ENCODE data around the gene LRRC28.
"Not testable (repeated sequence)": the region's sequence is repeated elsewhere in the genome, so short reads cannot be mapped to it uniquely, and the experiment has no call there.

Gene LRRC28

DNA sequence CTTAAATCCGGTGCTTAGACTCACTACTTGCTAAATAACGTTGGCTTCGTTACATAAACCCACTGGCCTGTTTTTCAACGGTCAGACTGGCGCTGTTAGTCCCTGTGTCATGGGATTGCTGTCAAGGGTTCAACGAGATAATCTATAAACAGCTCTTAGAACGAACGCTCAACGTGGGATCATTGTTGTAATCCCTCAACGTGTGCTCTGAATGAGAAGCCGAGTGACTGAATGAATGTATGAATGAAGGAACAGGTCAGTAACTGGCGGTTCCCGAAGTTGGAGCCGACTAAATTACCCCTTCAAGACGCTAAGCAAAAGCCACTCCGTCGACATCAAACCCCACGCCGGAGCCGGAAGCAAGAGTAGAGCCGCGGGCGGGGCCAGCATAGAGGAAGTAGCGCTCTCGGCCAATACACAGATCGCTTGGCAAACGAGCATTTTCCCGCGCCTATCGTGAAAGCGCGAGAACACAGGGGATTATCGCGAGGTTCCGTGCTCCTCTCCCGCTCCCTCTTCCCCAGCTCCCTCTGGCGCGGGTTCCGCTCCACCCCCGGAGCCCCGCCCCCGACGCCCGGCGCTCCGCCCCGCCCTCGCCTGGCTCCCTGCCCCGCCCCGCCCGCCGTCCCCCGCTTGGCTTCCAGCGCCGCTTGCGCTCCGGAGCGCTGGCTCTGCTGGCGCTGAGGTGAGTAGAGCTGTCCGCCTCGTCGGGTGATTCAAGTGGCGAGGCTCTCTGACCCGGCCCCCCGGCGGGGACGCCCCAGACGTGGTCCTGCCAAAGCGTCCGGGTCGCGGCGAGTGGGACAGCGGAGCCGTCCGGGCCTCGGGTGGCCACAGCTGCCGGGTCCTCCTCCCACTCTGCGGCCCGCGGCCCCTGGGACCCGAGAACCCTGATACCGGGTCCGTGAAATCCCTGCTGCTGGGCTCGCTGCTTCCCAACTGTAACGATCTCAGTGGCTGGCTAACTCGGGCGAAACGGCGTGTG is at the start of gene LRRC28:
Gene LRRC28, plus strand, starts transcription at position 625 of the 985 bp plus-strand sequence. CDS start 4,477 bp downstream, outside the sequence.
- peak; percentile 98 for DNase-seq (ENCODE audit: low spot score)

DNA sequence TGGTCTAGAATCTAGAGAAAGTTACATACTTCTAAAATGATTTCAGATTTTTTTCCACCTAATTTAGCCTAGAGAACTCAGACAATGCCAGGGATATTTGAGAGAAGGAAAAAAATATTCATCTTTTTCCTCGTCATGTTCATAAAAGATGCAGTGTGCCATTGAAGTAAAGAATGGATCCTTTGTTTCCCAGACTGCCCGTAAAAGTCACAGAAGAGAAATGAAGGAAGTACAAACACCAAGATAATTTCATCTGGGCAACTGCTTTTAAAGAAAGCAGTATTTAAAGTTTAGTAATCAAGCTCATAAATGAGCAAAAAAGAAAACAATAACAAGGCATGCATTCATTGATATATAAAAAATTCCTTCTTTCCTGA is 49.1 kb upstream of the LRRC28 start:
- DNase-seq (ENCODE audit: low spot score): no peak

DNA sequence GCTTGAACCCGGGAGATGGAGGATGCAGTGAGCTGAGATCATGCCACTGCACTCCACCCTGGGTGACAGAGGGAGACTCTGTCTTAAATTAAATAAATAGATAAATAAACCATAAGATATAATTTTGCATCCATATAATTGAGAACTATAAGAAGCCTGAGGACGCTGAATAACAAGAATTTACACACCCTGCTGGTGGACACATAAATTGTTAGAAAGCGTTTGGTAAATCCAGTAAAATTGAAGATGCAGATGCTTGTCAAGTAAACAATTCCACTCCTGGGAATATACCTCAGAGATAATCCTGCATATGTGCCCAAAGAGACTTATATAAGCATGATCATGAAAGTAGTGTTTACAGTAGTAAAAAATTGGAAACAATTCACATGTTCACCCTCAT is 43.6 kb upstream of the LRRC28 start:
- DNase-seq (ENCODE audit: low spot score): no peak

DNA sequence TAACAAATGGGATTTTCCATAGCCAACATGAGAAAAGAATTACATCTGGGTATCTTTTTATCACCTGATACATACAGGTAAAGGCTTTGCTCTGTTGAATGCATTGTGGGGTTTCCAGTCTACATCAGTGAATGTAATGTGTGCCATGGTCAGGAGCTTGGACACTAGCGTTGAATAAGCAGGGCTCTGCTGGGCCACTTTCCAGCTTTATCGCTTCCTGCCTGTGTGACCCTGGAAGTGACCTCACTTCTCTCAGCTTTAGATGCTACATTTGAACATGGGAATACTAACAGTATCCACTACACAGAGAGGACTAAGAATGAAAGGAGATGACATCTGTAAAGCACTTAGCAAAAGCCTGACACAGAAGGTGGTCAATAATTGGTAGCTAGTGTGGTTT is 42.0 kb upstream of the LRRC28 start:
- DNase-seq (ENCODE audit: low spot score): no peak

DNA sequence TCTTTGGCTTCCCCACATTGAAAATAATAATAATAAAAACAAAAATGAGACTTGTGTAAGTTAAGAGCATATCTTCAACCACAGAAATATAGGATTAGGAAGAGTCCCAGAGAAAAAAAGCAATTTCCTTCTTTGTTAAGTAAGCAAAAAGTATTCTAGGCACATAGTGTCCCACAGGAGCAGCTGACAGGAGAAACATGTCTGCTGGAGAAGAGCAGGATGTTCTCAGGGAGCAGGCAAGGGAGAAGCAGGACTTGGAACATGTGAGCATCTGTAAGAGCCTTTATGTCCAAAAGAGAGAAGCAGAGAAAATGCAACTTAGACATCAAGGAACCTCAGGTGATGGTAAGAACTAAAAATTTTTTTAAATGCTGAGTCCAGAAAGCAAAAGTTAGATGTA is 40.9 kb upstream of the LRRC28 start:
- no peak for DNase-seq (ENCODE audit: low spot score)

DNA sequence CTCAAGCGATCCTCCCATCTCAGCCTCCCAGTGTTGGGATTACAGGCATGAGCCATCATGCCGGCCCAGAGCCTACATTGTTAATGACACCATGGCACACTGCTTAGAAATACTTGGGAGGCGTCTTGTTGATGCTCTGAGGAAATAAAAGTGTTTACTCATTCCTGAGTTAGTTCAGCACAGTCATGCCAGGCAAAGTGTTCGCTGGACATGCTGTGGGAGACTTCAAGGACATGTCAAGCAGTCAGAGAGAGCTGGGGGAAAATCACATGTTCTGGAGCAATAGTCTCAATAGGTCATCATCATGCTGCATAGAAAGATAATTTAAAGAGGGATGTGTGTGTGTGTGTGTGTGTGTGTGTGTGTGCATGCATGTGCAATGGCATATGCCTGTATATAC is 39.4 kb upstream of the LRRC28 start:
- DNase-seq (ENCODE audit: low spot score): no peak

DNA sequence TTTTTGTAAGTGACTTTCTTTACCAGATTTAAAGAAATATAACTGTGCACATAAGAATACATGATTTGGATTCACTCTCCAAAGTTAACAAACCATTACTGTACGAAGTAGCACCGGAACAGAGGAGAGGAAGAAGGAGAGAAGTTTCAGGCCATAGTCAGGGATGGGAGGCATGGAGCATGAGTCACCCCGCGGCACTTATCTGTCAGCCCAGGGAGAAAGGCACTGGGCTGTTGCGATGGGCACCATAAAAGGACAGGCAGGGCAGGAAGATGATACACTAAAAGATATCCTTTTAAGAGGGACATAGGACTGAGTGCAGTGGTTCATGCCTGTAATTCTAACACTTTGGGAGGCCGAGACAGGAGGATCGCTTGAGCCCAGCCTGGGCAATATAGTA is 38.9 kb upstream of the LRRC28 start:
- DNase-seq (ENCODE audit: low spot score): no peak

DNA sequence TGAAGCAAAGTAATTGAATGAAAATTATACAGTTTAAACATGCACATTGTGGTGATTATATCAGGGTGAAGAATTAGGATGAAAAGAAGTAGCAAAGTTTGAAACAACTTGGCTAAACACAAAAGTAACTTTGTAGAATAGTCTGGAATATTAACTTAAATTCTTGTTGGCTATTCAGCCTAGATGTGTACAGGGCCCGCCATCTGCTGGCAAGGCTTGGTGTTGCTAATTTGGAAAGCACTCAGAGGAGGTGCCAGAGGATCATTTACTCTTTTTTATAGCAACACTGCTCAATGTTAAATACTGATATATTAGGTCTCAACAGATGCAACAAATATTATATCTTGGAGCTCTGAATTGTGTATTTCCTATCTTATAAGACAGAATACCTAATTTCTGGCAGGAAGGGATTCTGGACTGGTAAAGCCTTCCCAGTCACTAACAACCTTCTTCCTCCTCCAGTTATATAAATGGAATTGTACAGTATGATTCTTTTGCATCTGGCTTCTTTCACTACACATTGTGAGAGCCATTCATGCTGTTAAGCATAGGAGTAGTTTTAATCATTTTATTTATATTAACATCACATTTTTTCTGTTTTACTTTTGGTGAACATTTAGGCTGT is 38.0 kb upstream of the LRRC28 start:
- DNase-seq (ENCODE audit: low spot score): peak; percentile 61

DNA sequence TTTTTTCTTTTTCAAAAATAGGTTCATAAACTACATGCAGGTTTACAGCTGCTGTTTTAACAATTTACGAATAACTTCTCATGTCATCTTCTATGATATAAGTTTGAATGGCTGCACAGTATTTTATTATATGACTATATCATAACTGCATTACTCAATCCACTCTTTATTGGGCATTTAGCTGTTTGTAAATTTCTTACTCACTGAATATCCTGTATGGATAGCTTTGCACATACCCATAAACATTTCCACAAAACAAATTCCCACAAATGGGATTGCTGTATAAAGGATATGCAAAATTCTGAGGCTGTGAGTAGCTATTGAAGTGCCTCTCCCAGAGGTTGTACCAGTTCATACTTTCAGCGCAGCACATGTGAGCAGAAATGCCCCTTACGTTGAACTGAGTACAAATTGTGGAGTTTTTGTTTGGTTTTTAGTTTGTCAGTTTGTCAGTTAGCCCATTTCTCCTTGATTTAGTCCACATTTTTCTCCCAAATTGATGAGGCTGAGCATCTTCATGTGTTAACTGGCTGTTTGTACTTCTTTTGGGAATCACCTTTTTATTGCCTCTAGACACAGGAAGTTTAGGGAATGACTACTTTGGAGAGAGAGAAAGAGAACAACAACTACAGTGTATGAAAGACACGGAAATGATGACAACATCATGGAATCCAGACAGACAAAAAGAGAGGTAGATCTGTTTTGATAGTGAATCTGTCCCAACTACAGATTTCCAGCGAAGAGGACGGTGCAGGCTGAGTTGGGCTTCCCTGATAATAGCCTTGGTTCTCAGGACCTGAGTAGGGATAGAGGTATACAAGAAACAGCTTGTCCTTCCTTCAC is 26.7 kb upstream of the LRRC28 start:
- no peak for DNase-seq (ENCODE audit: low spot score)

DNA sequence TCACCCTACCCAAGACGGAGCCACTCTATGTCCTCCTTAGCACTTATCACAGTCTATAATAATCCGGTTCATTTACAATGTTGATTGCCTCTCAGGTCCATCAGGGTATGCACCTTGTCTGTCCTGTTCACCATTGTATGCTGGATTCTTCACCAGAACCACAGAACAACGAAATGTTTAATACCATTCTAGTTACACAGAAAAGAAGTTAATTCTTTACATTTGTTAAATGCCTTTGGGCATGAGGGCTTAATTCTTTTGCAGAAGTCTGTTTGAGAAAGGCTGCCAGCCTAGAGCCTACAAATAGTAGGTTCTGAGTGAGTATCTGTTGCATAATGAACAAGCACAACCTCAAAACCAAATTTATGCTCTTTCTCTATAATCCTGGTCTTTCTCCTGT is 24.5 kb upstream of the LRRC28 start:
- no peak for DNase-seq (ENCODE audit: low spot score)

DNA sequence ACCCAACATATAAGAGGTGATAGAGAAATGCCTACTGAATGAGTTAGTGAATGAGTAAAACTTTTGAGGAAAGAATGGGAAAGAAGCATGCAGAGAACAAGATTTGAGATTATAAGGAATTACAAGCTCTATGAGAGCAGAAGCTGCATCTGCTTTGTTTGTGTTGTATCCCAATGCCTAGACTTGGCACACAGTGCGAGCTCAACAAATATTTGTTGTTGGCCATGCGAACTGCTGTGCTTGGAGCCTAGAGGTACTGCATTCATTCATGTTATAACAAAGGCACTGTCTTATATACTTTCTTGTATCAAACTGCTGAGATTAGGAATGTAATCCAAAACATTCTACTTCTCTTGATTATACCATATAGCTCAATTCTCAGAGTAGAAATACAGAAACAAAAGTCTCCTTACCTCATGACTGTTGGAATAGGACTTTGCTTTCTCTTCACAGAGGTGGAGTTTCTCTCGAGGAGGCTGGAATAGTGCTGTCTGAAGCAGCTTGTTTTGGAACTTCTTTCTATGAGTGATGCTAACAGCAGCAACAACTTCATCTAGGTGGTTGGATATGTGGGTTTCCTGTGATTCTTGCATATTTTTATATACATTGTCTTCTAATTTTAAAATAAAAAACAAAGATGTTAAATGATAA is 23.0 kb upstream of the LRRC28 start:
- DNase-seq (ENCODE audit: low spot score): no peak

DNA sequence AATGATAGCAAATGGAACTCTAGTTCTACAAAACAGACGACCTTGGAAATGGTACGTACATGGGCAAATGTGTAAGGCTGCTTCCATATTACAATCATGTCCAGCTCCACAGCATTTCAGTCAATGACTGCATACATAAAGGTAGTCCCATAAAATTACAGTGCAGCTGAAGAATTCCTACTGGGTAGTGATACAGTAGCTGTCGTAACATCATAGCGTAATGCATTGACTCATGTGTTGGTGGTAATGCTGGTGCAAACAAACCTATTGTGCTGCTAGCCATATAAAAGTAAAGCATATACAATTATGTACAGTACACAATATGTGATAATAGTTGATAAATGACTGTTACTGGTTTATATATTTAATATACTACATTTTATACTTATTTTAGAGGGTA is 20.4 kb upstream of the LRRC28 start:
- DNase-seq (ENCODE audit: low spot score): no peak

DNA sequence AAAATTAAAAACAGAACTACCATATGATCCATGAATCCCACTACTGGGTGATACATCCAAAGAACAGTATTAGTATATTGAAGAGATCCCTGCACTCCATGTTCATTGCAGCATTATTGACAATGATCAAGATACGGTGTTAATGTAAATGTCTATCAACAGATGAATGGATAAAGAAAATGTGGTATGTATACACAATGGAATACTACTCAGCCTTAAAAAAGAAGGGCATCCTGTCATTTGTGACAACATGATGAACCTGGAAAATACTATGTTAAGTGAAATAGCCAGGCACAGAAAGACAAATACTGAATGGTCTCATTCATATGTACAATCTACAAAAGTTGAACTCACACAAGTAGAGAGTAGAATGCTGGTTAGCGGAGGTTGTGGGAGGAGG is 18.5 kb upstream of the LRRC28 start:
- no peak for DNase-seq (ENCODE audit: low spot score)

DNA sequence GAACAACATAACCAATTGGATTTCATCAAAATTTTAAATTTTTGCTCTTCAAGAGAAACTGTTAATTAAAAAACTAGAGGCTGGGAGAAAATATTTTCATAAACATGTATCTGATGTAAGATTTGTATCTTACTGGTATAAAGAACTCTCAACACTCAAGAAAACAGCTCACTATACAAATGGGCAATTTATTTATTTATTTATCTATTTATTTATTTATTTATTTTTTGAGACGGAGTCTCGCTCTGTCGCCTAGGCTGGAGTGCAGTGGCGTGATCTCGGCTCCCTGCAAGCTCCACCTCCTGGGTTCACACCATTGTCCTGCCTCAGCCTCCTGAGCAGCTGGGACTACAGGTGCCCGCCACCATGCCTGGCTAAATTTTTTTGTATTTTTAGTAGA is 17.1 kb upstream of the LRRC28 start:
- DNase-seq (ENCODE audit: low spot score): not testable (repeated sequence)

DNA sequence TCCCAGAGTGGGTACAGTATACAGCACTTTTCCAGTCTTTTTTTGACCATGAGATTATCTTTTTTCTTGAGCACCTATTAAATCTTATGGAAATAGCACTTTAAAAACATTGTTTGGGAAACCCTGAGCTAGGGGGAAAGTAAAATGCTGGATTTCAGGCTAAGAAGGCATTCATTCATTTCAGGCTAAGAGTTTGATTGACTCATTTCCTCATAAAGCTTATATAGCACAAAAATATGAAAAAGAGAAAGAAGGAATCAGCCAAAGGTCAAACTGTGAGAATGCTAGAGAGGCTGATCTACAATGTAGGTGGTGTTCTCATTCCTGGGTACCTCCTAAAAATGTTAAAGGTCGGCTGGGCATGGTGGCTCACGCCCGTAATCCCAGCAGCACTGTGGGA is 12.4 kb upstream of the LRRC28 start:
- no peak for DNase-seq (ENCODE audit: low spot score)

DNA sequence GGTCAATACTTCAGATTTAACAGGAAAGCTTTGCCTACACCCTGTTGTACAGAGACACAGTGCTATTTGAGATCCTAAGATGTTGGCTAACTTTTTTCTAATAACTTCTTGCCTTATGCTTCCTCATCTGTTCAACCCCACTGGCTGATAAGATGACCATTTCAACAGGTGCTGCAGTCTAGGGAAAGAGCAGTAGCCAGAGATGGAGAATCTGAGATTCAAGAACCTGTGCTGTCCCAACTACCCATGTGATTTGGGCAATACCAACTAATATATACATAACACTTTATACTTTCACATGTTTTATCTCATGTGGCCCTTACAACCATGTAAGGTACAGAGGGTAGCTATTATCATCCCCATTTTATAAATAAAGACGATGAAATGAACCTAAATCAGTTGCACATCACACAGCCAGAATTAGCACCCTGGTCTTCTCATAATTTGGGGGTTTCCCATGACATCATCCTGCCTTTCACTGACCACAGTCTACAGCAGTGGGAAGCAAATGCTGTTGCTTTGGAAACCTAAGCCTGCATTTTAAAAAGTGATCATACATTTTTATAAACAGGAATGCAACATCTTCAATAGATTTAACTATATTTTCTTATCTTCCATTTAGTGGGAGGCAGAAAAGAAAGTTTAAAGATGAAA is 11.6 kb upstream of the LRRC28 start:
- peak; percentile 49 for DNase-seq (ENCODE audit: low spot score)

DNA sequence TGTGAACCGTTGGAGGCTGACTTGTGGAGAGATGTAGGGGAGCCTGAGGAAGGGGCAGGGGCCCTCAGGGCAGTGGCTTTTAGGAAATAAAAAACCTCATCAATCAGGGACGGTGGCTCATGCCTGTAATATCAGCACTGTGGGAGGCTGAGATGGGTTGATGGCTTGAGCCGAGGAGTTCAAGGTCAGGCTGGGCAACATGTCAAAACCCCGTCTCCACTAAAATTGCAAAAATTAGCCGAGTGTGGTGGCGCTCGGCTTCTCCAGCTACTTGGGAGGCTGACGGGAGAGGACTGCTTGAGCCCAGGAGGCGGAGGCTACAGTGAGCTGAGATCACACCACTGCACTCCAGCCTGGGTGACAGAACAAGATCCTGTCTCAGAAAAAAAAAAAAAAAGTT is 9.5 kb upstream of the LRRC28 start:
- no peak for DNase-seq (ENCODE audit: low spot score)

DNA sequence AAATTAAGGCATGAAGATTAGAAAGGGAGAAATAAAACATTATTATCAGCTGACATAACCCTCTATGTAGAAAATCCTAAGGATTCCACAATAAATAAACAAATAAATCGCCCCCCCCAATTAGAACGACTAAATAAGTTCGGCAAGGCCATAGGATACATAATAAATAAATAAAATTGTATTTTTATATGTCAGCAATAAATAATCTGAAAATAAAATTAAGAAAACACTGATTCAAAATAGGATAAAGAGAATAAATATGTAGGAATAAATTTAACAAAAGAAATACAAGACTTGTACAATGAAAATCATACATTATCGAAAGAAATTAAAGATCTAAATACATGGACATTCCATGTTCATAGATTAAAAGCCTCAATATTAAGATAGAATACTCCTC is 7.0 kb upstream of the LRRC28 start:
- DNase-seq (ENCODE audit: low spot score): no peak

DNA sequence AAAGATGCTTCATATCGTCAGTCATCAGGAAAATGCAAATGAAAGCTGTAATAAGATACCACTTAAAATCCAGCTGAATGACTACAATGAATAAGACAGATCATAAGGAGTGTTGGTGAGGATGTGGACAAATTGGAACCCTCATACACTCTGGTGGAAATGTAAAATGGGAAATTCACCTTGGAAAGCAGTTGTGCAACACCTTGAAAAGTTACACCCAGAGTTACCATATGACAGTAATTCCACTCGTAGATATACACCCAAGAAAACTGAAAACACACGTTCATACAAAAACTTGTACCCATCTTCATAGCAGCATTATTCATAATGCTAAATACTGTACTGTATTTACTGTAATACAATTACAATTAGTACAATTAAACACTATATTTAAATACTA is 4.2 kb upstream of the LRRC28 start:
- DNase-seq (ENCODE audit: low spot score): no peak

DNA sequence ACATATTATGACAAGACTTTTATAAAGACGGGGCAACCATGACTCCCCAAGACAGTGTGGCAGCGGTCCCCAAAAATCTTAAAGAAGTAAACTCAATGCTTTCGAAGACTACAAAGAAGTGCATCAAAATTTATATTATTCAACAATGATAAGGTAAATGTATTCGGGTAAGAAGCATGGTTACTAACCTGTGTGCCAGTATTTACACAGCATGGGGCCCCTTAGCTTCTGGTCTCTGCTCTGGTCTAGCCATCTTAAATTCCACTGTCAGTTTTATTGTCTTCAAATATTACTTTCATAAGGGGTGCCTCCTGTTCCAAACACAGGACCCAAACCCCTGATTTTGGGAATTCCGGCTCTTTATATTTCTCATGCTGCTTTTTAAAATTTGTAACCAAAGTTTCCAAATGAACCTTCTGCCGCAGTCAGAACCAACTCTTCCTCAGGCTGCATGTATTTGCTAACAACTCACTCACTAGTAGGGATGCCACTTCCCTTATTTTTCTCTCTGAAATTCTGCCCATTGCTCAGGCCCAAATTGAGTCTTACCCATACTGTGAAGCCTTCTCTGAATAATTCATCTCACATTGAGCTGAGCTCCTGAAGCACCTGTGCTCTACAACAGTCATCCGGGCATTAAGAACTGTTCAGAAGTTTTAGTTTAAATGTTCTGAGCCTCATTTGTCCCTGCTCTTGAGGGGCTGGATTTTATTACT is 3.1 kb upstream of the LRRC28 start:
- no peak for DNase-seq (ENCODE audit: low spot score)

DNA sequence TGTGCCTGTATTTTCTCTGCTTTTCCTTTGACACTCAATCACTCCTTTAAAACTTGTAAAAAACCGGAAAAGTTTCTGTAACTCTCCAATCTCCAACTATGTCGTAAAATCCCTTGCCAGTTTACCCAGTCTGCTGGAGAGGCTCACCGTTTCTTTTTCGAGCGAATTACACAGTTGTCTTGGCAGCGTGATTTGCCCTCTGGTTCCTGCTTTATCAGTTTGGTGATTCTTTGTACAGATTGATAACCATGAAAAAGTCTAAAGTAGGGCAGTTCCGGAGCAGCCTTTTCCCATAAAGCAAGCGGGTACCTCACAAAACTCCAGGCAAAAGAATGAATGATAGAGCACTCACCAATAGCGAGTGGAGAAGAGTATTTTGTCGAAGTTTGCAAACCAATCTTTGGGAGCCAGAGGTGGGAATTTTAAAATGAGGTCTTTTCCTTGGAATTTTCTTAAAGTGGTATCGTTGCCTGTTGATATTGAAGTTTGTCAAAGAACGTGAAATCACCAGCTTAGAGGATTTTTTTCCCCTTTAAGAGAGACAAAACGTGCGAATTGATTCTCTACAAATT is 1.9 kb upstream of the LRRC28 start, which contains the start of gene TTC23:
Gene TTC23, minus strand, starts transcription at position 312 of the 572 bp plus-strand sequence. CDS start 20,869 bp downstream, outside the sequence.
- no peak for DNase-seq (ENCODE audit: low spot score)

Data from activated CD4-positive, alpha-beta T cell treated with anti-CD3 and anti-CD28 coated beads, Interleukin-2, Interleukin-4, amounts not matched to agents 100 ng/mL and 50 ng/mL, durations not matched to agents 16 hours and 8 hours (primary cell).